SU-DHL-6 (cell line): Measurements from ENCODE around the gene SPIB.

Experiments
- H2AFZ ChIP-seq: fragments of 200-600 bp; sonication (generic); 2 replicates; pipeline ENCODE4 v1.6.1; 2014; ENCODE audit warnings: low read depth, mild to moderate bottlenecking, moderate library complexity, mixed read lengths, antibody characterized with exemption, low read length; ENCODE audit not compliant: severe bottlenecking
- H3F3A ChIP-seq: fragments of 200-600 bp; shearing (Covaris generic); 2 replicates; pipeline ENCODE4 v1.6.0; 2016; ENCODE audit warnings: antibody characterized with exemption, mild to moderate bottlenecking; ENCODE audit not compliant: insufficient read depth
- H3K27ac ChIP-seq: fragments of 200-600 bp; sonication (generic); 2 replicates; pipeline ENCODE4 v1.5.1; 2016; ENCODE audit warnings: low read depth, mild to moderate bottlenecking, low read length, moderate library complexity, mixed read lengths
- H3K27me3 ChIP-seq: fragments of 200-600 bp; sonication (generic), shearing (Covaris generic); 2 replicates; pipeline ENCODE4 v1.6.0; 2014; ENCODE audit warnings: mild to moderate bottlenecking, low read length
- H3K36me3 ChIP-seq: fragments of 200-600 bp; sonication (generic); 2 replicates; pipeline ENCODE4 v1.6.1; 2014; ENCODE audit warnings: mild to moderate bottlenecking, low read length, mixed read lengths
- H3K4me2 ChIP-seq: fragments of 300-600, 200-600 bp; shearing (Covaris generic), sonication (generic); 2 replicates; pipeline ENCODE4 v1.6.0; 2014; ENCODE audit warnings: low read length, low read depth, mild to moderate bottlenecking; ENCODE audit not compliant: poor library complexity, severe bottlenecking
- H3K4me3 ChIP-seq: fragments of 200-600 bp; sonication (generic); 2 replicates; pipeline ENCODE4 v1.5.1; 2014; ENCODE audit warnings: antibody characterized with exemption, low read length, mild to moderate bottlenecking, mixed read lengths; ENCODE audit not compliant: insufficient read depth, poor library complexity, severe bottlenecking
- H3K79me2 ChIP-seq: fragments of 200-600 bp; sonication (generic); 2 replicates; pipeline ENCODE4 v1.6.1; 2014; ENCODE audit warnings: mild to moderate bottlenecking, low read length, moderate library complexity; ENCODE audit not compliant: insufficient read depth
- H3K9ac ChIP-seq: fragments of 200-600 bp; sonication (generic); 2 replicates; pipeline ENCODE4 v1.7.0; 2014; ENCODE audit warnings: mild to moderate bottlenecking, low read length
- H3K9me2 ChIP-seq: fragments of 200-600 bp; sonication (generic); replicated peaks from 2 replicates; pipeline ENCODE4 v1.6.1; 2014; ENCODE audit warnings: low read length; ENCODE audit not compliant: insufficient read depth
- H3K9me3 ChIP-seq: fragments of 200-600 bp; sonication (generic); 2 replicates; pipeline ENCODE4 v1.6.1; 2014; ENCODE audit warnings: low read length, mixed read lengths; ENCODE audit not compliant: insufficient read depth
- H4K20me1 ChIP-seq: fragments of 200-600 bp; sonication (generic); 2 replicates; pipeline ENCODE4 v1.6.1; 2014; ENCODE audit warnings: low read depth, mild to moderate bottlenecking, antibody characterized with exemption, low read length, moderate library complexity, mixed read lengths
- CTCF ChIP-seq: fragments of 200-600 bp; sonication (generic); IDR thresholded peaks from one replicate; pipeline ENCODE4 v1.5.1; 2017; ENCODE audit warnings: antibody characterized with exemption, mild to moderate bottlenecking, low read length, moderate library complexity; ENCODE audit not compliant: insufficient read depth, poor library complexity, severe bottlenecking
- EZH2phosphoT487 ChIP-seq: fragments of 200-600 bp; sonication (generic), shearing (Covaris generic); conservative IDR thresholded peaks from 2 replicates; pipeline ENCODE4 v1.6.1; 2018; ENCODE audit warnings: mild to moderate bottlenecking, antibody characterized with exemption, low read length, moderate library complexity, mixed read lengths

The SPIB gene

DNA sequence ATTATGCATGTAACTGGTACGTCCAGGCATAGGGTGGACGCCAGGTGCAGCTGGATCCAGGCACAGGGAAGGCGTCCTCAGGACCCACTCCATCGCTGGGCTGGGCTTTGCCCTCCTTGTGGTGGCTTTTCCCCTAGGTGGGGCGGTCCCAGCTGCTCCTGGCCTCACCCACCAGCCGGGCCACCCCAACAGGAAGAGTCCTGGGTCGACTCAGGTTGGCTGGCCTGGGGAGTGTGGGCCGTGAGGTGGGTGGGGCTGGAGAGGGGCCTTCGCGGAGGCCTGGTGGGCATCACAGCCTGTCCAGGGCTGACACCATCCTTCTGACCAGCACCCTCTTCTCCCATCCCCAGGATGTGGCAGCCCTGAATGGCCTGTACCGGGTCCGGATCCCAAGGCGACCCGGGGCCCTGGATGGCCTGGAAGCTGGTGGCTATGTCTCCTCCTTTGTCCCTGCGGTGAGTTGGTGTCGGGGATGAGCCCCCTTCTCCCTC lies 61.1 kb downstream of the SPIB start:
- H2AFZ ChIP-seq = no peak overlapping the region
- no peak overlapping the region for H3K9ac ChIP-seq
- H3K27me3 ChIP-seq = no peaks in the 10 kb centered on the region
- no peaks in the 10 kb centered on the region for H3K9me2 ChIP-seq
- peaks cover 21% of the 10 kb centered on the region for H3K79me2 ChIP-seq
- H3K36me3 ChIP-seq = peaks cover 8% of the 10 kb centered on the region; the same call in 1 of the 2 replicates
- TF ChIP-seq CTCF (no peak), EZH2phosphoT487 (no peak)
- no peaks in the 10 kb centered on the region for H4K20me1 ChIP-seq
- no peak overlapping the region for H3K27ac ChIP-seq
- H3K4me3 ChIP-seq = no peak overlapping the region
- H3F3A ChIP-seq = no peaks in the 10 kb centered on the region
- H3K9me3 ChIP-seq = peaks cover 12% of the 10 kb centered on the region; the same call in 1 of the 2 replicates
- no peak overlapping the region for H3K4me2 ChIP-seq

DNA sequence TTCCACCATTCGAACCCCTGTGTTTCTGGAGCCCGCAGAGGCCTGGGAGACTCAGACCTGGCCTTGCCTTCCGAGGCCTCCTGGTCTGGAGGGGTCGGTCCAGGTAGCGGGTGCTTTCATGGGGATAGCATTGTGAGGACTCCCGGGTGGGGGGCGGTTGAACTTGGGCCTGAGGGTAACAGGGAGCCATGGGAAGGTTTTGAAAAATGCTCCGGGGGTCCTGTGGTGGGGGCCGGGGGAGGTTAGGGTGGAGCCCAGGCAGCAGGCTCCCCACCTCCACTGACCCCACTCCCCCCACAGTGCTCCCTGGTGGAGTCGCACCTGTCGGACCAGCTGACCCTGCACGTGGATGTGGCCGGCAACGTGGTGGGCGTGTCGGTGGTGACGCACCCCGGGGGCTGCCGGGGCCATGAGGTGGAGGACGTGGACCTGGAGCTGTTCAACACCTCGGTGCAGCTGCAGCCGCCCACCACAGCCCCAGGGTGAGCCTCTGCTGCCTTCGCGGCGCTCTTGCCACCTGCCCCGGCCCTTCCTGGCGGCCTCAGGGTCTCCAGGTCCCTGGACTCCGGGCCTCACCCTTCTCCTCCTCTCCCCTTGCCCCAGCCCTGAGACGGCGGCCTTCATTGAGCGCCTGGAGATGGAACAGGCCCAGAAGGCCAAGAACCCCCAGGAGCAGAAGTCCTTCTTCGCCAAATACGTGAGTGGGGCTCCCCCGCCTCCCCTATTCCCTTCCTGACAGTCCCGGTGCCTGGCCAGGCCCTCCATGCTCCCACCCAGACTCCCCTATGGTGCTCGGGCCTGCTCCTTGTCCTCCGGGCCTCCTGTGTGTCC lies 61.8 kb downstream of the SPIB start:
- Histone ChIP-seq H3K9ac (no peak overlapping the region), H4K20me1 (no peaks in the 10 kb centered on the region), H3K27me3 (no peaks in the 10 kb centered on the region), H3K27ac (no peak overlapping the region), H2AFZ (no peak overlapping the region), H3K79me2 (peaks cover 21% of the 10 kb centered on the region), H3K9me3 (peaks cover 12% of the 10 kb centered on the region; the same call in 1 of the 2 replicates), H3K9me2 (no peaks in the 10 kb centered on the region), H3K36me3 (peaks cover 8% of the 10 kb centered on the region; the same call in 1 of the 2 replicates), H3K4me3 (no peak overlapping the region), H3F3A (no peaks in the 10 kb centered on the region), H3K4me2 (no peak overlapping the region)
- TF ChIP-seq EZH2phosphoT487 = no peak
- TF ChIP-seq CTCF = no peak
